Measurements from ENCODE around the gene SEMA3G.

SEMA3G gene

DNA sequence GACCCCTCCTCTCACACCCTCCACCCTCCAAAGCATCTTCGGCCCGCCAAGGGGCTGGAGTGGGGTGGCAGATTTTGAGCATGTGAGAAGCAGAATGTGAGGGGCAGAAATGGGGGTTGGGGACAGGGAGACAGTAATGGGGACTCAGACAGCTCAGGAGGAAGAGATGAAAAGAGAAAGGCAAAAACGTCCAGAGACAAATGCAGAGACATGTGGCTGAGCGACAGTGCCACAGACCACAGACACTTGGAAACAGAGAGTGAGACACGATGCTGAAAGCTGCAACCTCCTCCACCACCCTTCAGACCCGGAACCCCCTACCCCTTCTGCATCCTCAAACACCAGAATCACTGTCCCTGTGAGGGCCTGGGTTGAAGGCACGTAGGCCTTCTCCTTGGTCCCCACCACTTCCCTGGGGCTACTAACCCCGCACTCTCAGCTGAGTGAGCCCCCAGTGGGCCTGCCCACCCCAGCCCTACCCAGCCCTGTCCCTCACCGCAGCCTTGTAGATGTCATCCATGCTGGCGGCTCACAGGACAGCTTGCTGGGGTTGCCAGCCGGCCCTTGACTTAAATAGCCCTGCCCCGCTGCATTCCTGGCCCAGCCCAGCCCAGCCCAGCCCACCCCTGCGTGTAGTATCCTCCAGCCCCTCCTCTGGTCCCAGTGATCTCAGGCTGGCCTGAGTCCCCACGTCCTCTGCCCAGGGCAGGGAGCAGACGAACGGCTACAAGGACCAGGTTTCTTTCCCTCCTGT is 8.8 kb upstream of the SEMA3G start, which contains the start of gene TNNC1:
Gene TNNC1 (minus strand): TSS at position 546 of the 754 bp plus-strand sequence. CDS start 26 bp downstream, at position 520.
- no peak for DNase-seq

- no peak for DNase-seq
Observed at GRCh38 chr3:52452570-52453221, 7.8 kb upstream of the SEMA3G start.

GRCh38 chr3:52452126-52452525 is 7.2 kb upstream of the SEMA3G start:
- DNase-seq = no peak

- DNase-seq = no peak
Observed at GRCh38 chr3:52451237-52452083, 6.6 kb upstream of the SEMA3G start.

DNA sequence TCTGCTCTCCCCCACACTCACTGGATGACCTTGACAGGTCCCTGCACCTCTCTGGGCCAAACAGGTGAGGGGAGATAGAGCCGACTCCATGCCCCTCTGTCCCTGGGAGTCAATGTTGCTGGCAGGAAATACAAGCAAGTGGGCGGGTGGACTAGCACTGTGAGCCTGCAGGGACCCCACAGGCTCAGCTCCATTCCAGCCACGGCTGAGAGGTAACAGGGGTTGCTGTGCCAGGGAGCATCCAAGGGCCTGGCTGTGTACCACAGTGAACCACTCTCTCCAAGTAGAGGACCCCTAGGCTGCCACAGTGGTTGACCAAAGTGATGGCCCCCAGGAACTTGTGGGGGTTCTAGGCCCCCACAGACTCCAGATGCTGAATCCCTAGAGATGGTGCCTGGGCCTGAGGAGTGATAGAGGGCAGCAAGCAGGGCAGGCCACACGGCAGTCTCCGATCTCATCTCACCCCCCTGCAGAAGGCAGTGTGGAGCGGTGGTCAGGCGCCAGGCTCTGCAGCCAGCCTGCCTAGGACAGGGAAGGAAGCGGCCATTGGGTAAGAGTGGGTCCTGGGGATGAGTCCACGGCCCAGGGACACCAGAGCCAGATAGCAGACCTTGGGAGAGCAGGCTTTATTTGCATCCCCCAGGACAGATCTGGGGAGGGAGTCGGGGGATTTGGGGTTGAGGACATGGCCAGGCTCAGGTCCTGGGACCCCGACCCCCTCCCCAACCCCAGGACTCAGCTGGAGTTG is 5.8 kb upstream of the SEMA3G start:
- no peak for DNase-seq

- no peak for DNase-seq
Observed at GRCh38 chr3:52447512-52448355, 2.8 kb upstream of the SEMA3G start.

GRCh38 chr3:52446631-52447511 is 2.0 kb upstream of the SEMA3G start:
- DNase-seq = peak; percentile 58

GRCh38 chr3:52446042-52446441 is 1.1 kb upstream of the SEMA3G start:
- DNase-seq = no peak

- DNase-seq = no peak
Observed at GRCh38 chr3:52443791-52444687, 864 bp downstream of the SEMA3G start.

DNA sequence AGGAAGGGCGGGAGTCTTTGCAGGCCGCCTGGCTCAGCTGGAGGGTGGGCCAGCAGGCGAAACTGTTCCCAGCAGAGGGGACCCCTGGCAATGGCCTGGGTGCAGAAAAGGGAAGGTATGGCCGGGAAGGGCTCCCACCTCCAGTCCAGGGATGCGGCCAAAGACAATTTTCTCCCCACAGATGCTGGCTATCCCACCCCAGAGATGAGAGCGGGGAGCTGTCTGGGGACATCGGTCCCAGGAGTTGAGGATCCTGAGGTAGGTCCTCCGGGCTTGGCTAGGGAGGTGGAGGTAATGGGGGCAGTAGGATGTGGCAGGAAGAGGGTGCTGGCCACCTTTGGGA is 1.7 kb downstream of the SEMA3G start:
- no peak for DNase-seq

DNA sequence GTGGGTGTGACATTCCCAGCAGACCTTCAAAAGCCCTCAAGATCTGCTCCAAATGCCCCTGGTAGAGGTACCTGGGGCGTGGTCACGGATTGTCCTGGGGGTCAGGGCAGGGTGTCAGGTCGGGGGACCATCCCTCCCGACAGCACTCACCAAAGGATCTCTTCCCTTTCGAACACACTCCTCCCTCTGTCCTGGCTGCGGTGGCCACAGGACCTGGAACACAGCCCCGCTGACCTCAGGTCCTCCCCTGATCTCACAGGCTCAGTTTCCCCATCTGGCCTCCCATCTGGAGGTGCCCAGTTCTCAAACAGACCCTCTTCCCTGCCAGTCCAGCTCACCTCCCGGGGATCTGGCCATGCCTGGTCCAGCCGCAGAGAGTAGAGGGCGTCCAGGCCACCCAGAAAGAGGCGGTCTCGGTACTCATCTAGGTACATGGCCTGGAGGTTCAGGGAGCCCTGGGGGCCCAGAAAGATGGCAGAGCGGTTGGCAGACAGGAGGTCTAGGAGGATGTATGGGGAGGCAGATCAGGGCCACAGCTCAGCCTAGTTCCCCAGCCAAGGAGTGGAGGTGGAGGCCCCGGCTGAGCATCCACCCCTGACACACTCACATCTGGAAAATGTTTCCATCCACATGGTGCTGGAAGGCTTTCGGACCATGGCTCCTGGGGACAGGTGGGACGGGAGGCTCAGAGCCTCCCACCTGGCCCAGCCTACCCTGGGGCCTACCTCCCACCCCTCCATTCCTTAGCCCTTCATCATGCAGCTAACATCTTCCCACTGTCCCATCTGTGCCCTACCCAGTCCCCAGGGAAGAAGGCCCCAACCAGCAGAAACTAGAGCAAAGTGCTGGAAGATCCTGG is 2.3 kb downstream of the SEMA3G start:
- DNase-seq = no peak

DNA sequence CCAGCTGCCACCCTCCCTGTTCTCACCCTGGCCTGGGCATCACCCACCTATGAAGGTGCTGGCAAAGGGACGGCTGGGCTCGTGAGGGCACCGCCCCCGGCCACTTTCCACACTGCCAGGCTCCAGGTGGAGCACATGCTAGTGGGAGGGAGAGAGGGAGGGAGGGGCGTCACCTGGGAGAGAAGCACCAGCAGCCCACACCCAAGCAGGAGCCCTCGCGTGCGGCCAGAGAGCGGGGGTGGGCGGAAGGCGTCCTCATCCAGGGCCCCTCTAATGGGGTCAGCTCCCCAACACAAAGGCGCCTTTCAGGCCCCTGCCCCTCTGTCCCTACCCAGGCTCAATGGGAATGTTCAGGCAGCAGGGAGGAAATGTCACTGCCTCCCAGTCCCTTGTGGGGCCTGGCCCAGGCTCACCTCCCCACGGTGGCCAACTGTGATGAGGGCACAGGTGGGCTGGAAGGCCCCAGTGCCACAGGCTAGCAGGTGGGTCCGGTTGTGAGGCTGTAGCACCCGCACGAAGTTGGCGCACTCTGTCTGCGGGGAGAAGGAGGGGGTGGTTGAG is 3.1 kb downstream of the SEMA3G start:
- DNase-seq = no peak

DNA sequence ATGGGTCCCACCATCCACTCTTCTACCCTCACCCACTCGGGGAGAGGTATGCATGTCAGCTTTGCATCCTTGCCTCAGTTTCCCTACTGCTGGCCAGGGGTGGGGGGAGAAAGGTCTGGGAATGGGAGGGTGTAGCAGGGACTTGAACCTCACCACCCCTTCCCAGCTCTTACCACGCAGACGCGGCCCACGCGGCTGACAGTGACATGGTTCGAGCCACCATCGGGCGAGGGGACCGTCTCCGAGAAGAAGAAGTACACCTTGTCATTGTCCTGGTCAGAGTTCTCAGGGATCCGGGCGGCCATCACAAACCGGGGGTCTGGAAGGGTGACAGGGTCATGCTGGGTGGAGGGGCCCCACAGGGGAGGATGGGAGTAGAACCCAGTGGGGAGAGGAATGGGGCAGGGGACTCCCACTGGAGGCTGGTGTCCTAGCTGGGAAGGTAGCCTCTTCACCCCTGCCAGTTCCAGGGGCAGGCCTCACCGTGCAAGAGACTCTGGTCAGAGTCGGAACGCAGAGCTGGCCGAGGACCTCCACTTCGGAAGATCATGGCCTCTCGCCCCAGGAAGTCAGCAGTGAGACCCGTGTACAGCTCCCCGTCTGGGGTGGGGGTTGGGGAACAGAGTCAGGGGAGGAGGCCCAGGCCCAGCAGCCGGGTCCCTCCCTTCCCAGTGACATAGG is 3.7 kb downstream of the SEMA3G start:
- no peak for DNase-seq

- no peak for DNase-seq
Observed at GRCh38 chr3:52440671-52441070, 4.2 kb downstream of the SEMA3G start.

GRCh38 chr3:52440249-52440551 is 4.7 kb downstream of the SEMA3G start:
- no peak for DNase-seq

DNA sequence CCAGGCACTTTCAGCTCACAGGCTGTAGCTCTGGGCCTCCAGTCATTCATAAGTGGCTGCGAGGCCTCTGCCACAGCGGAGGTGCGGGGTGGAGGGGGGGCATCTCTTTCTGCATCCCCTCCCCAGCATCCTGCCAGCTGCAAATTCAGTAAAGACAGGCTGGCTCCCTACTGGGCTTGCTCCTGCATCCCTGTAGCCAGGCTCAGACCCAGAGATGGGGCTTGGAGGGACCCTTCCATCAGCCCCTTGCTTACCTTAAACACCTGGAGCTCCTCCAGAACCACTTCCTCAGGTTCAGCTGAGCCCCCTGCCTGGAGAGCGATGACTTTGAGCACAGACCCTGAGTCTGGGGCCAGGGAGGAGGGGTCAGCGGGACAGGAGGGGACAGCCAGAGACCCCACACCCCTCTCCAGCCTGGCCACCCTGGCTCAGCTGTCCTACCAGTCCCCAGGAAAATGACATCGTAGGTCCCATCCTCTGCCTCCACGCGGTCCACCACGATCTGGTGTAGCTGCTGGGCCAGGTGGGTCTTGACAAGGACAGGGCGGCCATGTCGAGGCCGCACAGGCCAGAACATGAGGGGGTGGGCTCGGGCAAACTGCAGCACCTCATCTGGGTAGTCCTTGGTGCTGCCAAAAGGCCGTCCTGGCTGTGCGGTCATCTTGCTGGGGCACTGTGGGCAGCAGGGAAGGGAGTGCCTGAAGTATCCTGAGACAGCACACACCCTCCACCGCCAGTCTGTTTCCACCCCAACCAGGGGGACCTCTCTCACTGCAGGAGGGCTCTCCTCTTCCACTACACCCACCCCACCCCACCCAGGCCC is 5.3 kb downstream of the SEMA3G start:
- DNase-seq = no peak
